H9 (cell line): ENCODE measurements around the gene OR2V1. TPM values are rescaled to one million over a fixed set of nuclear protein-coding genes. Genes with fewer than 3 reads are reported as not detected.

Experiments
- DNase-seq: peaks from one replicate; pipeline ENCODE4 v3.0.0-alpha.2; 2017
- H2AFZ ChIP-seq: one replicate; pipeline ENCODE4 v1.6.1; 2013; ENCODE audit warnings: mild to moderate bottlenecking, low read length, control low read depth, moderate library complexity
- H2AK5ac ChIP-seq: 2 replicates; pipeline ENCODE4 v1.6.1; 2013; ENCODE audit warnings: low read length, control low read depth, mixed read lengths; ENCODE audit not compliant: insufficient read length
- H2BK120ac ChIP-seq: one replicate; pipeline ENCODE4 v1.6.1; 2013; ENCODE audit warnings: low read depth, mild to moderate bottlenecking, low read length, control low read depth, inconsistent platforms; ENCODE audit not compliant: poor library complexity, severe bottlenecking
- H2BK12ac ChIP-seq: 2 replicates; pipeline ENCODE4 v1.6.1; 2013; ENCODE audit warnings: low read length, control low read depth, mixed read lengths, low read depth; ENCODE audit not compliant: insufficient read length
- H2BK15ac ChIP-seq: 2 replicates; pipeline ENCODE4 v1.6.1; 2013; ENCODE audit warnings: low read depth, low read length, control low read depth
- H2BK20ac ChIP-seq: one replicate; pipeline ENCODE4 v1.6.1; 2013; ENCODE audit warnings: low read depth, mild to moderate bottlenecking, low read length, control low read depth, inconsistent platforms; ENCODE audit not compliant: poor library complexity, severe bottlenecking
- H2BK5ac ChIP-seq: 2 replicates; pipeline ENCODE4 v1.6.1; 2013; ENCODE audit warnings: low read length, control low read depth, mixed read lengths; ENCODE audit not compliant: insufficient read length
- H3K14ac ChIP-seq: 2 replicates; pipeline ENCODE4 v1.6.1; 2013; ENCODE audit warnings: low read length, control low read depth; ENCODE audit not compliant: insufficient read depth
- H3K18ac ChIP-seq: 2 replicates; pipeline ENCODE4 v1.6.1; 2013; ENCODE audit warnings: low read depth, mild to moderate bottlenecking, mixed read lengths, low read length, control low read depth; ENCODE audit not compliant: insufficient read length
- H3K23ac ChIP-seq: 2 replicates; pipeline ENCODE4 v1.6.1; 2013; ENCODE audit warnings: low read length, control low read depth, mixed read lengths, low read depth; ENCODE audit not compliant: insufficient read length
- H3K23me2 ChIP-seq: 2 replicates; pipeline ENCODE4 v1.6.1; 2013; ENCODE audit warnings: low read depth, mild to moderate bottlenecking, mixed read lengths, low read length, control low read depth; ENCODE audit not compliant: insufficient read length, poor library complexity, severe bottlenecking
- H3K27ac ChIP-seq: 2 replicates; pipeline ENCODE4 v1.5.1; 2013; ENCODE audit warnings: low read length, control low read depth, mixed read lengths, low read depth; ENCODE audit not compliant: insufficient read length
- H3K27me3 ChIP-seq: 2 replicates; pipeline ENCODE4 v1.6.1; 2013; ENCODE audit warnings: low read length, control low read depth, inconsistent platforms; ENCODE audit not compliant: insufficient read depth
- H3K4ac ChIP-seq: 2 replicates; pipeline ENCODE4 v1.6.1; 2013; ENCODE audit warnings: low read depth, mild to moderate bottlenecking, control low read depth, inconsistent platforms, low read length, moderate library complexity
- H3K4me1 ChIP-seq: 2 replicates; pipeline ENCODE4 v1.6.1; 2013; ENCODE audit warnings: low read length, control low read depth, inconsistent platforms; ENCODE audit not compliant: insufficient read depth
- H3K4me2 ChIP-seq: 2 replicates; pipeline ENCODE4 v1.6.1; 2013; ENCODE audit warnings: low read length, control low read depth, mixed read lengths; ENCODE audit not compliant: insufficient read length, insufficient read depth
- H3K56ac ChIP-seq: 2 replicates; pipeline ENCODE4 v1.6.1; 2013; ENCODE audit warnings: low read depth, mild to moderate bottlenecking, mixed read lengths, low read length, control low read depth; ENCODE audit not compliant: insufficient read length
- H3K79me1 ChIP-seq: 2 replicates; pipeline ENCODE4 v1.6.1; 2013; ENCODE audit warnings: low read depth, mild to moderate bottlenecking, moderate library complexity, low read length, control low read depth, inconsistent platforms; ENCODE audit not compliant: insufficient read depth, poor library complexity, severe bottlenecking
- H3K79me2 ChIP-seq: 2 replicates; pipeline ENCODE4 v1.6.1; 2013; ENCODE audit warnings: low read length, control low read depth, inconsistent platforms; ENCODE audit not compliant: insufficient read depth
- H3K9ac ChIP-seq: 2 replicates; pipeline ENCODE4 v1.6.1; 2013; ENCODE audit warnings: low read length, control low read depth, mixed read lengths; ENCODE audit not compliant: insufficient read length; ENCODE audit errors: extremely low read depth
- H3K9me3 ChIP-seq: one replicate; pipeline ENCODE4 v1.6.1; 2013; ENCODE audit warnings: low read depth, low read length, inconsistent platforms; ENCODE audit not compliant: control insufficient read depth
- H3T11ph ChIP-seq: one replicate; pipeline ENCODE4 v1.6.1; 2013; ENCODE audit warnings: mild to moderate bottlenecking, low read length, control low read depth, inconsistent platforms
- H4K20me1 ChIP-seq: one replicate; pipeline ENCODE4 v1.6.1; 2013; ENCODE audit not compliant: control insufficient read depth, insufficient read length, insufficient read depth
- H4K5ac ChIP-seq: 2 replicates; pipeline ENCODE4 v1.6.1; 2013; ENCODE audit warnings: low read depth, mild to moderate bottlenecking, mixed read lengths, low read length, control low read depth; ENCODE audit not compliant: insufficient read length
- H4K8ac ChIP-seq: replicated peaks from 2 replicates; pipeline ENCODE4 v1.6.1; 2013; ENCODE audit warnings: low read length, control low read depth, mixed read lengths, low read depth; ENCODE audit not compliant: insufficient read length
- H4K91ac ChIP-seq: 2 replicates; pipeline ENCODE4 v1.6.1; 2013; ENCODE audit warnings: low read depth, mild to moderate bottlenecking, moderate library complexity, mixed read lengths, low read length, control low read depth; ENCODE audit not compliant: insufficient read length
- H3K27ac Mint-ChIP-seq, 3 experiments: 2 replicates in 2 of 3; 3 replicates in 1 of 3; pipeline ENCODE4 v1.8.0; 2020 to 2021; ENCODE audit warnings: mixed read lengths in 3 of 3, mild to moderate bottlenecking in 1 of 3, moderate library complexity in 1 of 3
- H3K27me3 Mint-ChIP-seq: 2 replicates; pipeline ENCODE4 v1.8.0; 2021; ENCODE audit warnings: low read depth, mild to moderate bottlenecking, moderate library complexity, mixed read lengths
- H3K36me3 Mint-ChIP-seq, 3 experiments: 2 replicates in 2 of 3; 3 replicates in 1 of 3; pipeline ENCODE4 v1.8.0; 2020 to 2021; ENCODE audit warnings: low read depth in 3 of 3, mixed read lengths in 3 of 3; ENCODE audit not compliant: insufficient read depth in 1 of 3
- H3K4me1 Mint-ChIP-seq, 2 experiments: 2 replicates each; pipeline ENCODE4 v1.8.0; 2020; ENCODE audit warnings: mixed read lengths in 2 of 2
- H3K4me3 Mint-ChIP-seq, 2 experiments: 2 replicates in 1 of 2; 3 replicates in 1 of 2; pipeline ENCODE4 v1.8.0; 2020 to 2021; ENCODE audit warnings: mild to moderate bottlenecking in 2 of 2, mixed read lengths in 2 of 2, moderate library complexity in 1 of 2
- H3K9me3 Mint-ChIP-seq, 2 experiments: 2 replicates in 1 of 2; 3 replicates in 1 of 2; pipeline ENCODE4 v1.8.0; 2020; ENCODE audit warnings: mild to moderate bottlenecking in 2 of 2, mixed read lengths in 2 of 2, moderate library complexity in 1 of 2
- WGBS: extraction: QIAGEN DNeasy Blood & Tissue Kit; methylation state at CpG from one replicate; pipeline ENCODE4 v1.1.7; 2013; ENCODE audit warnings: missing lambda C conversion rate, low lambda C conversion rate, mixed read lengths; ENCODE audit not compliant: insufficient read length; ENCODE audit errors: extremely low coverage; 5-methylcytosine and 5-hydroxymethylcytosine counted together
- total RNA-seq: library from RNA; stranded (reverse); gene quantifications from 2 replicates; pipeline ENCODE4 v1.2.1, GENCODE V29; 2021
- TF ChIP-seq, protein P1 (sequence below): fragments of 200-600 bp; sonication (generic); conservative IDR thresholded peaks from 3 replicates; pipeline ENCODE4 v1.8.0; 2021; ENCODE audit warnings: antibody characterized with exemption, mild to moderate bottlenecking

OR2V1 gene
- total RNA-seq, 1 experiment from 2014 or later, result not detected

DNA sequence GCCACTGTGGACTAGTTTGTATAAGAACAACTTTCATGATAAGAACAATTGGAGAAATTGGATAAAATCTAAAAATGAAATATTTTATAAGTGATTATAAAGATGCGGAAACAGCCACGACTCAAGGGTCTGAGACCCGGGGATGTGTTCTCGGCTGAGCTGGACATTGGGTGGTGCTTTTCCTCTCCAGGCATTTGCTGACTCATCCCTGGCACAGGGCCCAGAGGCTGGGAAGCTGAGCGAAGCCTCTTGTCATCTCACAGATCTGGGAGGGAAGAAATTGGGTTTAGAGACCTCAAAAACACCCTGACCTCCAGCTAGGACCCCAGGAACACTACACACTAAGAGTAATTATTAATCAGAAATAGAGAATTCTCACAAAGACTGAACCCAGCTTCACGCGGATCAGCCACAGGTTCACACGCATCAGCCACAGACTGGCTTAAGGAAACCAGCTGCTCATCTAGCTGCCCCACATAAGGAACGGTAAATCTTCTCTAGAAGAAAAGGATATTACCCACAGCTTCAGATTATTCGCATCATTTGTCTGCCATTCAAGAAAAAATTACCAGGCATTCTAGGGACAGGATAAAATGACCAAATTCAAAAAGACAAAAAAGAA lies 2.8 kb upstream of the OR2V1 start:
- TF ChIP-seq, protein P1, sequence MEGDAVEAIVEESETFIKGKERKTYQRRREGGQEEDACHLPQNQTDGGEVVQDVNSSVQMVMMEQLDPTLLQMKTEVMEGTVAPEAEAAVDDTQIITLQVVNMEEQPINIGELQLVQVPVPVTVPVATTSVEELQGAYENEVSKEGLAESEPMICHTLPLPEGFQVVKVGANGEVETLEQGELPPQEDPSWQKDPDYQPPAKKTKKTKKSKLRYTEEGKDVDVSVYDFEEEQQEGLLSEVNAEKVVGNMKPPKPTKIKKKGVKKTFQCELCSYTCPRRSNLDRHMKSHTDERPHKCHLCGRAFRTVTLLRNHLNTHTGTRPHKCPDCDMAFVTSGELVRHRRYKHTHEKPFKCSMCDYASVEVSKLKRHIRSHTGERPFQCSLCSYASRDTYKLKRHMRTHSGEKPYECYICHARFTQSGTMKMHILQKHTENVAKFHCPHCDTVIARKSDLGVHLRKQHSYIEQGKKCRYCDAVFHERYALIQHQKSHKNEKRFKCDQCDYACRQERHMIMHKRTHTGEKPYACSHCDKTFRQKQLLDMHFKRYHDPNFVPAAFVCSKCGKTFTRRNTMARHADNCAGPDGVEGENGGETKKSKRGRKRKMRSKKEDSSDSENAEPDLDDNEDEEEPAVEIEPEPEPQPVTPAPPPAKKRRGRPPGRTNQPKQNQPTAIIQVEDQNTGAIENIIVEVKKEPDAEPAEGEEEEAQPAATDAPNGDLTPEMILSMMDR, result no peak
- Histone ChIP-seq H3K9ac (no peak overlapping the region), H3K79me2 (no peaks in the 10 kb centered on the region), H4K5ac (no peak overlapping the region), H3K79me1 (no peaks in the 10 kb centered on the region), H3K4ac (no peak overlapping the region), H4K20me1 (no peaks in the 10 kb centered on the region), H3K9me3 (no peaks in the 10 kb centered on the region), H3K18ac (no peak overlapping the region), H3K56ac (no peak overlapping the region), H3K14ac (no peak overlapping the region), H2BK20ac (no peak overlapping the region), H3T11ph (no peak overlapping the region), H3K4me1 (no peaks in the 10 kb centered on the region), H2BK120ac (no peak overlapping the region), H2AFZ (no peak overlapping the region), H3K4me2 (no peak overlapping the region), H2BK15ac (no peak overlapping the region), H3K23me2 (no peaks in the 10 kb centered on the region), H2BK5ac (no peak overlapping the region), H4K8ac (no peak overlapping the region), H2BK12ac (no peak overlapping the region), H3K23ac (no peak overlapping the region), H3K27me3 (no peaks in the 10 kb centered on the region; the same call in 1 of the 2 replicates), H2AK5ac (no peak overlapping the region), H4K91ac (no peak overlapping the region), H3K27ac (no peak overlapping the region)
- Mint-ChIP-seq H3K36me3 (no peaks in the 10 kb centered on the region), H3K4me3 (no peak overlapping the region), H3K9me3 (peaks cover 0 to 6% of the 10 kb centered on the region in 2 experiments; a peak in 2 of 5 replicates), H3K27me3 (peaks cover 30% of the 10 kb centered on the region), H3K27ac (no peak overlapping the region), H3K4me1 (0 out of 4 replicates have a peak, but pooled peaks cover 0 to 2% of the 10 kb centered on the region in 2 experiments)
- 100% methylated on average over 1 of the region's 10 CpGs for WGBS
- no peak for DNase-seq
